Activated CD4-positive, alpha-beta T cell treated with anti-CD3 and anti-CD28 coated beads for 1 hour (primary cell): Measurements from ENCODE around the gene VAV2.
"Not testable (repeated sequence)": the region's sequence is repeated elsewhere in the genome, so short reads cannot be mapped to it uniquely, and the experiment has no call there.

Source experiments
- DNase-seq: peaks from one replicate; pipeline ENCODE4 v3.0.0-alpha.2; 2020

VAV2 gene

GRCh38 chr9:133913571-133914369 lies 78.4 kb downstream of the VAV2 start:
- no peak for DNase-seq

GRCh38 chr9:133910855-133911514 lies 81.1 kb downstream of the VAV2 start:
- no peak for DNase-seq

- no peak for DNase-seq
Observed at GRCh38 chr9:133906932-133907910, 84.9 kb downstream of the VAV2 start.

GRCh38 chr9:133906218-133906617 lies 85.9 kb downstream of the VAV2 start:
- DNase-seq: no peak

GRCh38 chr9:133905493-133905892 lies 86.6 kb downstream of the VAV2 start:
- DNase-seq: no peak

GRCh38 chr9:133904346-133905090 lies 87.6 kb downstream of the VAV2 start:
- DNase-seq: no peak

GRCh38 chr9:133901184-133901835 lies 90.8 kb downstream of the VAV2 start:
- no peak for DNase-seq

- no peak for DNase-seq
Observed at GRCh38 chr9:133897675-133898074, 94.4 kb downstream of the VAV2 start.

- not testable (repeated sequence) for DNase-seq
Observed at GRCh38 chr9:133896007-133896406, 96.1 kb downstream of the VAV2 start.

GRCh38 chr9:133895335-133895734 lies 96.8 kb downstream of the VAV2 start:
- DNase-seq: no peak

GRCh38 chr9:133894377-133895321 lies 97.5 kb downstream of the VAV2 start:
- no peak for DNase-seq

GRCh38 chr9:133893191-133893994 lies 98.7 kb downstream of the VAV2 start:
- DNase-seq: no peak

GRCh38 chr9:133892193-133892920 lies 99.8 kb downstream of the VAV2 start:
- DNase-seq: no peak

GRCh38 chr9:133891741-133892140 lies 100.4 kb downstream of the VAV2 start:
- no peak for DNase-seq

GRCh38 chr9:133890583-133890982 lies 101.5 kb downstream of the VAV2 start:
- no peak for DNase-seq

- no peak for DNase-seq
Observed at GRCh38 chr9:133889584-133890301, 102.4 kb downstream of the VAV2 start.

- no peak for DNase-seq
Observed at GRCh38 chr9:133888809-133889491, 103.2 kb downstream of the VAV2 start.
